Calu3 (cell line): ENCODE measurements around the gene NAV2. TPM values are rescaled to one million over a fixed set of nuclear protein-coding genes. Genes with fewer than 3 reads are reported as not detected.

Source experiments
- BruUV-seq: library from RNA; stranded (reverse); fragments of 400-500 nt; replicated peaks from 2 replicates; lab custom pipeline; 2021; lab: Mats Ljungman, UMichigan
- CTCF ChIA-PET: fragments of 300-600 bp; sonication (Branson Sonifier 250); formaldehyde crosslinking; loops from one replicate; lab custom pipeline; 2022; ENCODE audit warnings: antibody characterized with exemption; lab: Charles Lee
- DNase-seq: peaks from one replicate; pipeline ENCODE4 v3.0.0; 2022
- H3K27ac Mint-ChIP-seq: one replicate; pipeline ENCODE4 v1.8.0; 2022; ENCODE audit warnings: mixed read lengths; ENCODE audit not compliant: unreplicated experiment
- H3K27me3 Mint-ChIP-seq: one replicate; pipeline ENCODE4 v1.8.0; 2022; ENCODE audit warnings: mixed read lengths; ENCODE audit not compliant: unreplicated experiment
- H3K36me3 Mint-ChIP-seq: one replicate; pipeline ENCODE4 v1.8.0; 2022; ENCODE audit warnings: mild to moderate bottlenecking, moderate library complexity, mixed read lengths; ENCODE audit not compliant: insufficient read depth, unreplicated experiment
- H3K4me1 Mint-ChIP-seq: one replicate; pipeline ENCODE4 v1.8.0; 2022; ENCODE audit warnings: mild to moderate bottlenecking, low read depth, mixed read lengths; ENCODE audit not compliant: unreplicated experiment
- H3K4me3 Mint-ChIP-seq: one replicate; pipeline ENCODE4 v1.8.0; 2022; ENCODE audit warnings: mild to moderate bottlenecking, low read depth, moderate library complexity, mixed read lengths; ENCODE audit not compliant: unreplicated experiment
- H3K9me3 Mint-ChIP-seq: one replicate; pipeline ENCODE4 v1.8.0; 2022; ENCODE audit warnings: low read depth, mixed read lengths; ENCODE audit not compliant: unreplicated experiment
- intact Hi-C: fragments of 100-400 bp; cut with micrococcal nuclease; formaldehyde crosslinking; loops from one replicate; pipeline ENCODE4 v1.10.0; 2022; ENCODE audit not compliant: unreplicated experiment
- total RNA-seq: library from RNA; stranded (reverse); gene quantifications from 2 replicates; pipeline ENCODE4 v1.2.3, GENCODE V29; 2022
- TF ChIP-seq, protein P1 (sequence below): fragments of 200-600 bp; IDR thresholded peaks from one replicate; pipeline ENCODE4 v1.8.0; 2022; ENCODE audit warnings: antibody characterized with exemption; ENCODE audit not compliant: unreplicated experiment

The NAV2 gene
- total RNA-seq, 1 experiment from 2014 or later, result 21.4 TPM

DNA sequence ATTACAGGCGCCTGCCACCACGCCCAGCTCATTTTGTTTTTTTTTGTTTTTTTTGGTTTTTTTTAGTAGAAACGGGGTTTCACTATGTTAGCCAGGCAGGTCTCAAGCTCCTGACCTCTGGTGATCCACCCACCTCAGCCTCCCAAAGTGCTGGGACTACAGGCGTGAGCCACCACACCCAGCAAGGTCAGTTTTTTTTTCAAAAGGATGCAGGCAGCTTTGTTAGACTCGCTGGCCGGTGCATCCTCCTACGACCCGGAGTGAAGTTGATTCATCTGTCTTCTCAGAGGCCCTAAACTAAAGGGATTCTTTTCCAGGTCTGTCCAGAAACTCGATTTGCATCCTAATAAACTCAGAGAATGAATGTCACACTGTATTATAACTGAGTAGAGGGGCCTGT is 265.3 kb downstream of the NAV2 start:
- Mint-ChIP-seq H3K4me3 (no peak overlapping the region), H3K36me3 (peaks cover 30% of the 10 kb centered on the region), H3K4me1 (peaks cover 50% of the 10 kb centered on the region), H3K9me3 (no peaks in the 10 kb centered on the region), H3K27me3 (no peaks in the 10 kb centered on the region), H3K27ac (peak overlapping the region; percentile 98)
- BruUV-seq, result no TSS peak
- TF ChIP-seq, protein P1, sequence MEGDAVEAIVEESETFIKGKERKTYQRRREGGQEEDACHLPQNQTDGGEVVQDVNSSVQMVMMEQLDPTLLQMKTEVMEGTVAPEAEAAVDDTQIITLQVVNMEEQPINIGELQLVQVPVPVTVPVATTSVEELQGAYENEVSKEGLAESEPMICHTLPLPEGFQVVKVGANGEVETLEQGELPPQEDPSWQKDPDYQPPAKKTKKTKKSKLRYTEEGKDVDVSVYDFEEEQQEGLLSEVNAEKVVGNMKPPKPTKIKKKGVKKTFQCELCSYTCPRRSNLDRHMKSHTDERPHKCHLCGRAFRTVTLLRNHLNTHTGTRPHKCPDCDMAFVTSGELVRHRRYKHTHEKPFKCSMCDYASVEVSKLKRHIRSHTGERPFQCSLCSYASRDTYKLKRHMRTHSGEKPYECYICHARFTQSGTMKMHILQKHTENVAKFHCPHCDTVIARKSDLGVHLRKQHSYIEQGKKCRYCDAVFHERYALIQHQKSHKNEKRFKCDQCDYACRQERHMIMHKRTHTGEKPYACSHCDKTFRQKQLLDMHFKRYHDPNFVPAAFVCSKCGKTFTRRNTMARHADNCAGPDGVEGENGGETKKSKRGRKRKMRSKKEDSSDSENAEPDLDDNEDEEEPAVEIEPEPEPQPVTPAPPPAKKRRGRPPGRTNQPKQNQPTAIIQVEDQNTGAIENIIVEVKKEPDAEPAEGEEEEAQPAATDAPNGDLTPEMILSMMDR, result no peak
- DNase-seq, result no peak
- intact Hi-C loops, result loop anchor here (2.0 kb wide), 1 partner anchor 23 kb away; no protein-coding TSS in a partner anchor
- CTCF ChIA-PET, result no interaction called here

DNA sequence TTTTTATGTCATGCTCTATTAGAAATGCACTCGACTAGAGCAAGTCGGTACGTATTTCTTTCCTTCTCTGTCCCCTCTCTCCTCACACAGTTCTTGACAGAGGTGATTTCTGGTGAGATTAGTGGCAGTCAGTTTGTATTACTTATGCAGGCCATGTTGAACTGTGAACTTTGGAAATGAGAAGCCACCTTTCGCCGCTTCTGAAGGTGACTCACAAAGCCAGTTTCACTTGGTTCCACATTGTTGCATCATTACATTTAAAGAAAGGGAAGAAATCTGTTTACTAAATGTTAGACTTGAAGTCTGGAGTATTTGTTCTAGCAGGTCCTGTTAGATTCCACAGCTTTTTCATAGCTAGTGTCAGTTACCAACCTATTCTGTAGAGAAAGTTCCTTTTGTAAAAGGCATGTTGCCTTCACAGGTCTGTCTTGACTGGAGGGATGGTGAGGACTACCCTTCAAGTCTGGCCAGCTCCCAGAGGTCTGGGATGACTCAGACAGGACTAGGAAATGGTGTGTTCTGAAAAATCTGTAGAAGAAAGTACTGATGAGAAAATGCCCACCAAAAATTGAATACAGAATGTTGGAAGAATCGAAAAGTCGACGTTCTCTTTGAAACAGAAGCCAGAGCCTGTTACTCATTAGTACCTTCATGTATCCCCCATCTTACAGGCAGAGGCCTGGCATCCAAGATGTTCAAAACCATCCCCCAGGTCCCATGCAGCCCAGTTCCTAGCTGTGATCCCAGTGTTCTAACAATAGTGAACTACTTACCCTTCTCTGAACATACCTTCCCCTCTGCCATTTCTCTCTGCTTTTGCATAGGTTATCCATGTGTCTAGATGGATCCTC is 266.3 kb downstream of the NAV2 start:
- no peaks in the 10 kb centered on the region for H3K9me3 Mint-ChIP-seq
- H3K27me3 Mint-ChIP-seq, result no peaks in the 10 kb centered on the region
- BruUV-seq, result no TSS peak
- DNase-seq, result peak; percentile 61
- H3K4me1 Mint-ChIP-seq, result peaks cover 59% of the 10 kb centered on the region
- CTCF ChIA-PET, result interaction anchor here (0.6 to 1.5 kb wide), 3 partner anchors 60 to 201 kb away, joined by 3 to 7 read pairs (median 4); no protein-coding TSS in a partner anchor
- intact Hi-C loops, result loop anchor here (2.0 kb wide), 1 partner anchor 24 kb away; no protein-coding TSS in a partner anchor
- H3K27ac Mint-ChIP-seq, result peak overlapping the region; percentile 98
- peaks cover 33% of the 10 kb centered on the region for H3K36me3 Mint-ChIP-seq
- peak overlapping the region; percentile 51 for H3K4me3 Mint-ChIP-seq
- TF ChIP-seq, protein P1, result no peak

DNA sequence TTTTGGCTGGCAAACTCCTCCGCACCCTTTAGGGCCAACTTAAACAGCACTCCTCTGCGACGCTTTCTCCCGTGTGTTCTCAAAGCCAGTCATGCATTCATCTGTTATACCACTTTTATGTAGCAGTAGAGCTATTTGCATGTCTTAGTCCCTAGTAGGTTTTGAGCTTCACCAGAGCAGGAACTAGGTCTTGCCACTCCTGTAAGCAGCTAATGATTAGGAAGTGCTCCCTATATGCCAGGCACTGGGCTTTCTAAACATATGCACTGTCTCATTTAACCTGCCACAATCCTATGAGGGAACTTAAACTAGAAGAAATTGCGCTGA is 266.8 kb downstream of the NAV2 start:
- peaks cover 59% of the 10 kb centered on the region for H3K4me1 Mint-ChIP-seq
- CTCF ChIA-PET, result interaction anchor here (1.5 kb wide), 1 partner anchor 60 kb away, joined by 4 read pairs; no protein-coding TSS in a partner anchor
- no peak for DNase-seq
- H3K9me3 Mint-ChIP-seq, result no peaks in the 10 kb centered on the region
- BruUV-seq, result no TSS peak
- H3K27me3 Mint-ChIP-seq, result no peaks in the 10 kb centered on the region
- intact Hi-C loops, result loop anchor here (2.0 kb wide), 1 partner anchor 25 kb away; no protein-coding TSS in a partner anchor
- TF ChIP-seq, protein P1, result no peak
- H3K27ac Mint-ChIP-seq, result peak overlapping the region; percentile 98
- peaks cover 33% of the 10 kb centered on the region for H3K36me3 Mint-ChIP-seq
- H3K4me3 Mint-ChIP-seq, result peak overlapping the region; percentile 51

DNA sequence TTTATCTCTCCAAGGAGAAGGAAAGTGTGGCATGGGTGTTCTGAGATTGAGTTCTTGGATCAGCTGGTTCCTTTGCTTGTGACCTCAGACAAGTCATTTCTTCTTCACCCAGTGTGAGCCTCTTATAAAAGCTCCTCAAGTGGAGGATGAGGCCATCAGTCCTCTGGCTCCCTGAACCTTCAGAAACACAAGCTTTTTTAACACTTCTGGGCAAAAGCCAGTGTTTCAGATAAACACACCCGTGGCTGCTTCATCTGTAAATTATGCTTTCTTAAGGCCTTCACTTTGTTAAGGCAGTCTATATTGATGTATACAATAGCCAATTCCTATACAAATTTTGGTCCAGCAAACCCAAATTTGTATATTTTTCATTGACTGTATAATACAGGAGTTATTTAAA is 267.8 kb downstream of the NAV2 start:
- CTCF ChIA-PET, result no interaction called here
- no peak for DNase-seq
- Mint-ChIP-seq H3K4me3 (no peak overlapping the region), H3K27me3 (no peaks in the 10 kb centered on the region), H3K4me1 (peaks cover 59% of the 10 kb centered on the region), H3K27ac (peak overlapping the region; percentile 98), H3K9me3 (no peaks in the 10 kb centered on the region), H3K36me3 (peaks cover 33% of the 10 kb centered on the region)
- TF ChIP-seq, protein P1, result no peak
- intact Hi-C loops, result no loop called here
- no TSS peak for BruUV-seq
